ENCODE measurements around the gene TSPAN2. TPM values are rescaled to one million over a fixed set of nuclear protein-coding genes. Genes with fewer than 3 reads are reported as not detected.

The TSPAN2 gene
- total and polyA plus RNA-seq, 9 of the 15 experiments (the other 6 are each of a cell fraction or from before 2014, with no cell fraction given), result not detected

DNA sequence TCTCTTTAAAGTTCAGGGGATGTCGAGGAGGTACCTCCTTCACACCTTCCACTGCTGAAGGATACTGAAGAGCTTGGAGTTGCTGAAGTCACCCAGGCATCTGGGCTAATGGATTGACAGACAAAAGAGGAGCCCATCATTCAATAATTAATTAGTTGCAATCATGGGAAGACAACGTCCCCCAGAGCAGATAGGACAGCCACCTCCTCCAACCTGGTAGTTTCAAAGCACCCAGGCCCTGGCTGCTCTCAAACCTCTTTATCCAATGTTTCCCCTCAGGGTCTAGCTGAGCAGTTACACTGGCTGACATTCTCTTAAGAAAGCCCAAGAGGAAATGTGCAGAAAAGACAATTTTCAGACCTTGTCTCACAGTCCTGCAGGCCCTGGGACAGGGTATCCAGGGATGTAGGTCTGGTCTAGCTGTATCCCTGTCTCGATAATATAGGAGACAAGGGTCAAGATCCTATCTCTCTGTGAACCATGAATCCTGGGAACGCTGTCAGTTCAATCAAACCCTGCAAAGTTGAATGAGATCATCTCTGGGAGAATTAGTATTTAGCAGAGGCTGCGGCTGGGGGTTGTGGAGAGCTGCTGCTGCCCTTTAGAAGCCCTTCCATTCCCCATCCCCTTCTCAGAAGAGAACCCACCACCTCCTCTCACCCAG, 1.1 kb downstream of the TSPAN2 start:
- intact Hi-C loops (cut with micrococcal nuclease) (no loop called here), in situ Hi-C loops (cut with MboI) (no loop called here)
- H3K27ac ChIP-seq (ENCODE audit: extremely low read depth, low read depth, low read length), result no peak overlapping the region
- no TSS peak for BruUV-seq (replicated peaks)
- no peak overlapping the region for H3K4me2 ChIP-seq (ENCODE audit: insufficient read depth, low read length)
- H3K79me2 ChIP-seq (ENCODE audit: control insufficient read depth, insufficient read depth, low read length), result no peaks in the 10 kb centered on the region
- FAIRE-seq, result no peak
- CTCF ChIA-PET (ENCODE audit: low intra/inter-chr PET ratio), result no interaction called here
- whole genome bisulfite sequencing (ENCODE audit: insufficient coverage, low coverage, missing lambda C conversion rate), result 5% methylated on average over 5 of the region's 5 CpGs
- no peak for ATAC-seq
- TF ChIP-seq, protein P1, sequence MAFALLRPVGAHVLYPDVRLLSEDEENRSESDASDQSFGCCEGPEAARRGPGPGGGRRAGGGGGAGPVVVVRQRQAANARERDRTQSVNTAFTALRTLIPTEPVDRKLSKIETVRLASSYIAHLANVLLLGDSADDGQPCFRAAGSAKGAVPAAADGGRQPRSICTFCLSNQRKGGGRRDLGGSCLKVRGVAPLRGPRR (CRISPR knock-in tag; IDR thresholded peaks at IDR 0.05), result no peak
- TF ChIP-seq HDAC2 (IDR thresholded peaks at IDR 0.05), result no peak
- no peak for TF ChIP-seq ZNF316 (IDR thresholded peaks at IDR 0.05)
- TF ChIP-seq, protein P2, sequence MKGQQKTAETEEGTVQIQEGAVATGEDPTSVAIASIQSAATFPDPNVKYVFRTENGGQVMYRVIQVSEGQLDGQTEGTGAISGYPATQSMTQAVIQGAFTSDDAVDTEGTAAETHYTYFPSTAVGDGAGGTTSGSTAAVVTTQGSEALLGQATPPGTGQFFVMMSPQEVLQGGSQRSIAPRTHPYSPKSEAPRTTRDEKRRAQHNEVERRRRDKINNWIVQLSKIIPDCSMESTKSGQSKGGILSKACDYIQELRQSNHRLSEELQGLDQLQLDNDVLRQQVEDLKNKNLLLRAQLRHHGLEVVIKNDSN (CRISPR knock-in tag; IDR thresholded peaks at IDR 0.05), result no peak
- no peak for TF ChIP-seq LARP7 (IDR thresholded peaks at IDR 0.05)
- no peak for TF ChIP-seq MEF2A (IDR thresholded peaks at IDR 0.05; ENCODE audit: control insufficient read depth, low read depth, low read length)
- TF ChIP-seq, protein P3, sequence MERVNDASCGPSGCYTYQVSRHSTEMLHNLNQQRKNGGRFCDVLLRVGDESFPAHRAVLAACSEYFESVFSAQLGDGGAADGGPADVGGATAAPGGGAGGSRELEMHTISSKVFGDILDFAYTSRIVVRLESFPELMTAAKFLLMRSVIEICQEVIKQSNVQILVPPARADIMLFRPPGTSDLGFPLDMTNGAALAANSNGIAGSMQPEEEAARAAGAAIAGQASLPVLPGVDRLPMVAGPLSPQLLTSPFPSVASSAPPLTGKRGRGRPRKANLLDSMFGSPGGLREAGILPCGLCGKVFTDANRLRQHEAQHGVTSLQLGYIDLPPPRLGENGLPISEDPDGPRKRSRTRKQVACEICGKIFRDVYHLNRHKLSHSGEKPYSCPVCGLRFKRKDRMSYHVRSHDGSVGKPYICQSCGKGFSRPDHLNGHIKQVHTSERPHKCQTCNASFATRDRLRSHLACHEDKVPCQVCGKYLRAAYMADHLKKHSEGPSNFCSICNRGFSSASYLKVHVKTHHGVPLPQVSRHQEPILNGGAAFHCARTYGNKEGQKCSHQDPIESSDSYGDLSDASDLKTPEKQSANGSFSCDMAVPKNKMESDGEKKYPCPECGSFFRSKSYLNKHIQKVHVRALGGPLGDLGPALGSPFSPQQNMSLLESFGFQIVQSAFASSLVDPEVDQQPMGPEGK (CRISPR knock-in tag; IDR thresholded peaks at IDR 0.05; ENCODE audit: borderline replicate concordance), result no peak
- TF ChIP-seq ZNF561 (CRISPR knock-in tag; conservative IDR thresholded peaks at IDR 0.05), result no peak
- TF ChIP-seq CBX8 (IDR thresholded peaks at IDR 0.05; ENCODE audit: borderline replicate concordance, extremely low read depth, low read depth, low read length, poor library complexity, severe bottlenecking), result no peak
- peaks cover 0 to 9% of the 10 kb centered on the region in 2 experiments; a peak in 2 of 5 replicates for H3K4me1 ChIP-seq (replicated peaks in 1 of 2; ENCODE audit: control insufficient read depth in 2 of 2, insufficient read depth in 2 of 2, low read length in 2 of 2)
- H3K9ac ChIP-seq (ENCODE audit: insufficient read depth in 1 of 2, low read depth in 2 of 2, low read length in 2 of 2), result no peak overlapping the region
- POLR2A ChIA-PET, result interaction anchor here (0.7 kb wide), 1 partner anchor 95 kb away, joined by 3 read pairs; no protein-coding TSS in a partner anchor
- H3K36me3 ChIP-seq (ENCODE audit: control insufficient read depth, insufficient read depth, low read length), result no peaks in the 10 kb centered on the region
- H2AFZ ChIP-seq (ENCODE audit: low read depth, low read length), result no peak overlapping the region
- peaks cover 7 to 23% of the 10 kb centered on the region in 2 experiments; a peak in 4 of 5 replicates for H3K27me3 ChIP-seq (ENCODE audit: control insufficient read depth in 2 of 2, insufficient read depth in 2 of 2, low read length in 2 of 2)
- no peaks in the 10 kb centered on the region for H3K9me3 ChIP-seq (replicated peaks; ENCODE audit: control insufficient read depth, insufficient read depth, low read depth, low read length)
- H3K9me1 ChIP-seq (ENCODE audit: control insufficient read depth, insufficient read depth, low read length), result no peaks in the 10 kb centered on the region
- DNase-seq (ENCODE audit: extremely low read depth in 1 of 4, low spot score in 3 of 4), result no peak
- no peaks in the 10 kb centered on the region for H4K20me1 ChIP-seq (replicated peaks; ENCODE audit: control insufficient read depth, insufficient read depth, low read length)
- no peak overlapping the region for H3K4me3 ChIP-seq

All from K562 (cell line).